ENCODE results near the gene TRAK1. TPM values are rescaled to one million over a fixed set of nuclear protein-coding genes. Genes with fewer than 3 reads are reported as not detected.

The TRAK1 gene
- total and polyA plus RNA-seq, 10 of the 15 experiments (the other 5 are each of a cell fraction or from before 2014, with no cell fraction given): 6.6 to 46.2 (median 23.7) TPM

- intact Hi-C loops (cut with micrococcal nuclease; ENCODE audit: unreplicated experiment): no loop called here
- ChIA-PET SMC1A (ENCODE audit: uncharacterized antibody, unreplicated experiment) (interaction anchor here (1.0 to 1.6 kb wide), 2 partner anchors 170 to 308 kb away, joined by 3 to 4 read pairs; partner anchors contain the start of gene SEC22C), CTCF (interaction anchor here (1.6 kb wide), 1 partner anchor 308 kb away, joined by 3 read pairs; no protein-coding TSS in a partner anchor), RAD21 (ENCODE audit: unreplicated experiment) (no interaction called here), POLR2A (no interaction called here)
- Histone ChIP-seq H3K79me2 (ENCODE audit: control insufficient read depth, insufficient read depth, low read length) (no peaks in the 10 kb centered on the region), H3K9me3 (replicated peaks; ENCODE audit: control insufficient read depth, insufficient read depth, low read length) (no peaks in the 10 kb centered on the region; the same call in 2 of the 3 replicates), H3K4me2 (ENCODE audit: control insufficient read depth, insufficient read depth) (no peak overlapping the region), H3K27me3 (replicated peaks in 1 of 2; ENCODE audit: control insufficient read depth in 2 of 2, insufficient read depth in 2 of 2, low read length in 1 of 2) (no peaks in the 10 kb centered on the region), H3K4me1 (ENCODE audit: control insufficient read depth, insufficient read depth, low read length) (peaks cover 18% of the 10 kb centered on the region), H3K27ac (ENCODE audit: control insufficient read depth, insufficient read depth) (no peak overlapping the region), H4K20me1 (ENCODE audit: control insufficient read depth, insufficient read depth) (no peaks in the 10 kb centered on the region), H3K9ac (ENCODE audit: control insufficient read depth, insufficient read depth, low read length) (no peak overlapping the region), H3K36me3 (ENCODE audit: control insufficient read depth in 2 of 2, insufficient read depth in 2 of 2, low read length in 1 of 2) (no peaks in the 10 kb centered on the region), H2AFZ (ENCODE audit: control insufficient read depth, low read depth, low read length) (no peak overlapping the region), H3K4me3 (no peak overlapping the region)
- TF ChIP-seq E2F8 (IDR thresholded peaks at IDR 0.05; ENCODE audit: low read depth, partially characterized antibody) (no peak), SPI1 (IDR thresholded peaks at IDR 0.05; ENCODE audit: borderline replicate concordance, insufficient read depth, low read depth, low read length) (peak; percentile 51; the same call in 1 of the 2 replicates), RELB (IDR thresholded peaks at IDR 0.05; ENCODE audit: low read depth) (no peak), BCLAF1 (IDR thresholded peaks at IDR 0.05) (no peak)
- ATAC-seq (no peak), FAIRE-seq (no peak), DNase-seq (ENCODE audit: low read depth, low spot score) (no peak)
- no TSS peak for BruUV-seq (replicated peaks)
- in situ Hi-C loops (cut with MboI): no loop called here
- 0% methylated on average over 2 of the region's 2 CpGs for WGBS (ENCODE audit: insufficient coverage, insufficient replicate concordance, low lambda C conversion rate, missing lambda C conversion rate)
These were observed 182.2 kb downstream of the TRAK1 start for GRCh38 chr3:42273361-42273760.

All from GM12878 (cell line).